Hepatocyte (in vitro differentiated cells): ENCODE data around the gene PCDHA10. TPM values are rescaled to one million over a fixed set of nuclear protein-coding genes. Genes with fewer than 3 reads are reported as not detected.
"Not testable (repeated sequence)": the region's sequence is repeated elsewhere in the genome, so short reads cannot be mapped to it uniquely, and the experiment has no call there.

Source experiments
- DNase-seq: peaks from one replicate; pipeline ENCODE4 v3.0.0-alpha.2; 2016; ENCODE audit warnings: low spot score
- H2AFZ ChIP-seq: fragments of 200-600 bp; sonication (generic); 2 replicates; pipeline ENCODE4 v1.6.0; 2016; ENCODE audit warnings: antibody characterized with exemption, mild to moderate bottlenecking
- H3K27ac ChIP-seq: fragments of 200-600 bp; sonication (generic); 2 replicates; pipeline ENCODE4 v1.5.1; 2016; ENCODE audit warnings: mild to moderate bottlenecking
- H3K27me3 ChIP-seq: fragments of 200-600 bp; sonication (generic); 2 replicates; pipeline ENCODE4 v1.6.1; 2016
- H3K36me3 ChIP-seq: fragments of 200-600 bp; sonication (generic); replicated peaks from 2 replicates; pipeline ENCODE4 v1.5.1; 2016; ENCODE audit warnings: low read depth; ENCODE audit not compliant: insufficient read depth
- H3K4me1 ChIP-seq: fragments of 200-600 bp; sonication (generic); 2 replicates; pipeline ENCODE4 v1.5.1; 2016; ENCODE audit warnings: mild to moderate bottlenecking, moderate library complexity; ENCODE audit not compliant: insufficient read depth
- H3K4me2 ChIP-seq: fragments of 200-600 bp; sonication (generic); 2 replicates; pipeline ENCODE4 v1.6.0; 2016
- H3K4me3 ChIP-seq: fragments of 200-600 bp; sonication (generic); 2 replicates; pipeline ENCODE4 v1.5.1; 2016; ENCODE audit warnings: mild to moderate bottlenecking
- H3K79me2 ChIP-seq: fragments of 200-600 bp; sonication (generic); 2 replicates; pipeline ENCODE4 v1.6.0; 2017; ENCODE audit warnings: mild to moderate bottlenecking
- H3K9me2 ChIP-seq: fragments of 200-600 bp; sonication (generic); replicated peaks from 2 replicates; pipeline ENCODE4 v1.6.0; 2017; ENCODE audit warnings: mild to moderate bottlenecking; ENCODE audit not compliant: insufficient read depth
- H3K9me3 ChIP-seq: fragments of 200-600 bp; sonication (generic); 2 replicates; pipeline ENCODE4 v1.5.1; 2016; ENCODE audit warnings: low read depth, mild to moderate bottlenecking
- H4K20me1 ChIP-seq: fragments of 200-600 bp; sonication (generic); 2 replicates; pipeline ENCODE4 v1.6.0; 2016; ENCODE audit warnings: mild to moderate bottlenecking; ENCODE audit not compliant: insufficient read depth, poor library complexity, severe bottlenecking
- CTCF ChIP-seq: fragments of 200-600 bp; sonication (generic); IDR thresholded peaks from 2 replicates; pipeline ENCODE4 v1.5.1; 2016; ENCODE audit warnings: antibody characterized with exemption, mild to moderate bottlenecking; ENCODE audit not compliant: poor library complexity
- EZH2 ChIP-seq: fragments of 200-600 bp; sonication (generic); IDR thresholded peaks from 2 replicates; pipeline ENCODE4 v1.6.1; 2016; ENCODE audit warnings: antibody characterized with exemption, mild to moderate bottlenecking, borderline replicate concordance
- EZH2phosphoT487 ChIP-seq: fragments of 200-600 bp; sonication (generic); IDR thresholded peaks from one replicate; pipeline ENCODE4 v1.6.1; 2018; ENCODE audit warnings: antibody characterized with exemption, mild to moderate bottlenecking, low read depth, moderate library complexity; ENCODE audit not compliant: unreplicated experiment, severe bottlenecking
- WGBS: methylation state at CpG from one replicate; pipeline ENCODE4 v1.1.6; 2016; ENCODE audit warnings: low lambda C conversion rate; ENCODE audit errors: missing lambda C conversion rate; 5-methylcytosine and 5-hydroxymethylcytosine counted together
- polyA plus RNA-seq: library from polyadenylated mRNA; unstranded; fragments of >200 nt; fragmentation: Nextera tagmentation; extraction: Ambion mirVana; gene quantifications from 2 replicates; pipeline ENCODE4 v1.2.1, GENCODE V29; 2016
- total RNA-seq: library from RNA; depleted of rRNA; stranded (reverse); fragments of >200 nt; gene quantifications from 2 replicates; pipeline ENCODE4 v1.2.3, GENCODE V29; 2014

The PCDHA10 gene
- total and polyA plus RNA-seq, 2 experiments from 2014 or later, result 7.7 to 9.7 TPM

GRCh38 chr5:140842798-140843733 lies 12.6 kb upstream of the PCDHA10 start:
- Histone ChIP-seq H3K36me3 (no peaks in the 10 kb centered on the region), H2AFZ (no peak overlapping the region), H3K4me3 (no peak overlapping the region), H3K9me2 (no peaks in the 10 kb centered on the region), H3K79me2 (no peaks in the 10 kb centered on the region), H4K20me1 (no peaks in the 10 kb centered on the region), H3K4me1 (no peaks in the 10 kb centered on the region), H3K27ac (no peak overlapping the region), H3K9me3 (peaks cover 26% of the 10 kb centered on the region), H3K27me3 (no peaks in the 10 kb centered on the region), H3K4me2 (no peak overlapping the region)
- TF ChIP-seq EZH2, result no peak
- TF ChIP-seq EZH2phosphoT487, result no peak
- TF ChIP-seq CTCF, result no peak
- WGBS, result 99% methylated on average over 71 of the region's 87 CpGs
- DNase-seq, result no peak

- H3K27ac ChIP-seq, H3K36me3 ChIP-seq, DNase-seq, H3K9me2 ChIP-seq, H3K27me3 ChIP-seq, H3K79me2 ChIP-seq, H3K4me1 ChIP-seq, H2AFZ ChIP-seq, H4K20me1 ChIP-seq: not testable (repeated sequence)
- Histone ChIP-seq H3K4me3 (peak within 1 kb of the TSS; percentile 1), H3K4me2 (peak within 1 kb of the TSS; percentile 35), H3K9me3 (peaks cover 10% of the 10 kb centered on the region)
- WGBS, result 81% methylated on average over 39 of the region's 48 CpGs
Measured at GRCh38 chr5:140848139-140849102, 7.3 kb upstream of the PCDHA10 start, which contains the start of gene PCDHA9. Gene PCDHA9 (plus strand): TSS chr5:140848382. CDS start chr5:140848496, 114 bp downstream.

GRCh38 chr5:140849831-140850634 lies 5.7 kb upstream of the PCDHA10 start:
- not testable (repeated sequence) for H3K79me2 ChIP-seq, H3K36me3 ChIP-seq, DNase-seq, H3K4me2 ChIP-seq, H3K27me3 ChIP-seq, H3K4me3 ChIP-seq, H3K4me1 ChIP-seq, H2AFZ ChIP-seq, H4K20me1 ChIP-seq, H3K27ac ChIP-seq, H3K9me3 ChIP-seq, H3K9me2 ChIP-seq
- over 99% methylated on average over 95 of the region's 101 CpGs for WGBS
